HUES48 (cell line): ENCODE measurements around the gene ITGAV.

Source experiments
- H3K27ac ChIP-seq: one replicate; pipeline ENCODE4 v1.7.0; 2013; ENCODE audit warnings: low read depth, low read length, inconsistent platforms
- H3K27me3 ChIP-seq: 2 replicates; pipeline ENCODE4 v1.6.1; 2013; ENCODE audit warnings: mild to moderate bottlenecking, low read length; ENCODE audit not compliant: control insufficient read depth, insufficient read depth
- H3K36me3 ChIP-seq: 2 replicates; pipeline ENCODE4 v1.6.1; 2013; ENCODE audit warnings: low read length; ENCODE audit not compliant: control insufficient read depth, insufficient read depth
- H3K4me1 ChIP-seq: 2 replicates; pipeline ENCODE4 v1.6.1; 2013; ENCODE audit warnings: mild to moderate bottlenecking, low read length; ENCODE audit not compliant: control insufficient read depth, insufficient read depth
- H3K4me3 ChIP-seq: 2 replicates; pipeline ENCODE4 v1.5.1; 2013; ENCODE audit warnings: mild to moderate bottlenecking, low read depth, low read length
- H3K9ac ChIP-seq: 2 replicates; pipeline ENCODE4 v1.6.1; 2013; ENCODE audit warnings: mild to moderate bottlenecking, low read depth, low read length, moderate library complexity
- H3K9me3 ChIP-seq: 2 replicates; pipeline ENCODE4 v1.6.1; 2013; ENCODE audit warnings: low read length; ENCODE audit not compliant: control insufficient read depth, insufficient read depth

ITGAV gene

GRCh38 chr2:186669146-186669545 is 79.3 kb downstream of the ITGAV start:
- no peak overlapping the region for H3K4me3 ChIP-seq
- no peak overlapping the region for H3K27ac ChIP-seq
- peaks cover 94% of the 10 kb centered on the region for H3K36me3 ChIP-seq
- no peak overlapping the region for H3K9ac ChIP-seq
- no peaks in the 10 kb centered on the region for H3K27me3 ChIP-seq
- H3K4me1 ChIP-seq = no peaks in the 10 kb centered on the region
- peaks cover 10% of the 10 kb centered on the region; the same call in 1 of the 2 replicates for H3K9me3 ChIP-seq

GRCh38 chr2:186670831-186671230 is 81.0 kb downstream of the ITGAV start:
- Histone ChIP-seq H3K4me3 (no peak overlapping the region), H3K9me3 (peaks cover 10% of the 10 kb centered on the region; the same call in 1 of the 2 replicates), H3K27me3 (no peaks in the 10 kb centered on the region), H3K27ac (no peak overlapping the region), H3K4me1 (no peaks in the 10 kb centered on the region), H3K9ac (no peak overlapping the region), H3K36me3 (peaks cover 90% of the 10 kb centered on the region)

GRCh38 chr2:186675380-186675779 is 85.5 kb downstream of the ITGAV start:
- H3K36me3 ChIP-seq = peaks cover 70% of the 10 kb centered on the region

GRCh38 chr2:186683341-186683740 is 93.5 kb downstream of the ITGAV start:
- H3K4me1 ChIP-seq = 0 out of 2 replicates have a peak, but pooled peaks cover 9% of the 10 kb centered on the region
- H3K9me3 ChIP-seq = 0 out of 2 replicates have a peak, but pooled peaks cover 4% of the 10 kb centered on the region
- H3K27ac ChIP-seq = no peak overlapping the region
- no peak overlapping the region for H3K4me3 ChIP-seq
- H3K27me3 ChIP-seq = no peaks in the 10 kb centered on the region
- H3K9ac ChIP-seq = no peak overlapping the region
- H3K36me3 ChIP-seq = 0 out of 2 replicates have a peak, but pooled peaks cover 2% of the 10 kb centered on the region

More at GRCh38 chr2:186675380-186675779, 85.5 kb downstream of the ITGAV start:
- Histone ChIP-seq H3K27me3 (no peaks in the 10 kb centered on the region), H3K27ac (no peak overlapping the region), H3K9me3 (peaks cover 10% of the 10 kb centered on the region; the same call in 1 of the 2 replicates), H3K4me3 (no peak overlapping the region), H3K9ac (no peak overlapping the region), H3K4me1 (no peaks in the 10 kb centered on the region)

- Histone ChIP-seq H3K36me3 (no peaks in the 10 kb centered on the region), H3K4me1 (0 out of 2 replicates have a peak, but pooled peaks cover 8% of the 10 kb centered on the region), H3K4me3 (no peak overlapping the region), H3K27ac (no peak overlapping the region), H3K9ac (no peak overlapping the region), H3K9me3 (0 out of 2 replicates have a peak, but pooled peaks cover 4% of the 10 kb centered on the region), H3K27me3 (no peaks in the 10 kb centered on the region; the same call in 1 of the 2 replicates)
These were observed 98.0 kb downstream of the ITGAV start for GRCh38 chr2:186687807-186688211.

GRCh38 chr2:186688813-186689212 is 99.0 kb downstream of the ITGAV start:
- H3K27me3 ChIP-seq = no peaks in the 10 kb centered on the region; the same call in 1 of the 2 replicates
- H3K4me1 ChIP-seq = peaks cover 7% of the 10 kb centered on the region; the same call in 1 of the 2 replicates
- H3K9me3 ChIP-seq = 0 out of 2 replicates have a peak, but pooled peaks cover 4% of the 10 kb centered on the region
- no peak overlapping the region for H3K27ac ChIP-seq
- H3K36me3 ChIP-seq = no peaks in the 10 kb centered on the region
- H3K9ac ChIP-seq = no peak overlapping the region
- H3K4me3 ChIP-seq = no peak overlapping the region

- no peak overlapping the region for H3K4me3 ChIP-seq
- H3K36me3 ChIP-seq = no peaks in the 10 kb centered on the region
- no peak overlapping the region for H3K9ac ChIP-seq
- peaks cover 11% of the 10 kb centered on the region; the same call in 1 of the 2 replicates for H3K4me1 ChIP-seq
- H3K9me3 ChIP-seq = 0 out of 2 replicates have a peak, but pooled peaks cover 4% of the 10 kb centered on the region
- no peaks in the 10 kb centered on the region; the same call in 1 of the 2 replicates for H3K27me3 ChIP-seq
- H3K27ac ChIP-seq = no peak overlapping the region
These were observed 100.9 kb downstream of the ITGAV start for GRCh38 chr2:186690786-186691185.

- Histone ChIP-seq H3K4me3 (no peak overlapping the region), H3K9me3 (0 out of 2 replicates have a peak, but pooled peaks cover 4% of the 10 kb centered on the region), H3K9ac (no peak overlapping the region), H3K36me3 (no peaks in the 10 kb centered on the region), H3K4me1 (peaks cover 11% of the 10 kb centered on the region; the same call in 1 of the 2 replicates), H3K27me3 (no peaks in the 10 kb centered on the region; the same call in 1 of the 2 replicates), H3K27ac (no peak overlapping the region)
These were observed 101.4 kb downstream of the ITGAV start for GRCh38 chr2:186691231-186691630.

- no peak overlapping the region for H3K9ac ChIP-seq
- no peaks in the 10 kb centered on the region for H3K36me3 ChIP-seq
- no peaks in the 10 kb centered on the region; the same call in 1 of the 2 replicates for H3K27me3 ChIP-seq
- no peak overlapping the region for H3K27ac ChIP-seq
- 0 out of 2 replicates have a peak, but pooled peaks cover 4% of the 10 kb centered on the region for H3K9me3 ChIP-seq
- peaks cover 11% of the 10 kb centered on the region; the same call in 1 of the 2 replicates for H3K4me1 ChIP-seq
- H3K4me3 ChIP-seq = no peak overlapping the region
These were observed 102.0 kb downstream of the ITGAV start for GRCh38 chr2:186691900-186692299.

- peak overlapping the region; percentile 17 for H3K27ac ChIP-seq
- H3K27me3 ChIP-seq = no peaks in the 10 kb centered on the region; the same call in 1 of the 2 replicates
- H3K4me3 ChIP-seq = peak overlapping the region; percentile 94
- H3K9me3 ChIP-seq = no peaks in the 10 kb centered on the region
- H3K36me3 ChIP-seq = no peaks in the 10 kb centered on the region
- peaks cover 11% of the 10 kb centered on the region; the same call in 1 of the 2 replicates for H3K4me1 ChIP-seq
- peak overlapping the region; percentile 84 for H3K9ac ChIP-seq
These were observed 103.6 kb downstream of the ITGAV start for GRCh38 chr2:186693446-186693832.

GRCh38 chr2:186695081-186695756 is 105.4 kb downstream of the ITGAV start:
- Histone ChIP-seq H3K27me3 (no peaks in the 10 kb centered on the region; the same call in 1 of the 2 replicates), H3K27ac (no peak overlapping the region), H3K4me1 (peaks cover 11% of the 10 kb centered on the region; the same call in 1 of the 2 replicates), H3K9ac (no peak overlapping the region; the same call in 1 of the 2 replicates), H3K36me3 (no peaks in the 10 kb centered on the region), H3K4me3 (peak overlapping the region; percentile 94), H3K9me3 (no peaks in the 10 kb centered on the region)
